ENCODE measurements around the gene DTX2.
"Not testable (repeated sequence)": the region's sequence is repeated elsewhere in the genome, so short reads cannot be mapped to it uniquely, and the experiment has no call there.

DNA sequence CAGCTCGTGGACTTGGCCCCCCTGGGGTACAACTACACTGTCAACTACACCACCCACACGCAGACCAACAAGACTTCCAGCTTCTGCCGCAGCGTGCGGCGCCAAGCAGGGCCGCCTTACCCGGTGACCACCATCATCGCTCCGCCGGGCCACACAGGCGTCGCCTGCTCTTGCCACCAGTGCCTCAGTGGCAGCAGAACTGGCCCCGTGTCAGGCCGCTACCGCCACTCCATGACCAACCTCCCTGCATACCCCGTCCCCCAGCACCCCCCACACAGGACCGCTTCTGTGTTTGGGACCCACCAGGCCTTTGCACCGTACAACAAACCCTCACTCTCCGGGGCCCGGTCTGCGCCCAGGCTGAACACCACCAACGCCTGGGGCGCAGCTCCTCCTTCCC lies 21.2 kb downstream of the DTX2 start:
- TF ChIP-seq, protein P1, sequence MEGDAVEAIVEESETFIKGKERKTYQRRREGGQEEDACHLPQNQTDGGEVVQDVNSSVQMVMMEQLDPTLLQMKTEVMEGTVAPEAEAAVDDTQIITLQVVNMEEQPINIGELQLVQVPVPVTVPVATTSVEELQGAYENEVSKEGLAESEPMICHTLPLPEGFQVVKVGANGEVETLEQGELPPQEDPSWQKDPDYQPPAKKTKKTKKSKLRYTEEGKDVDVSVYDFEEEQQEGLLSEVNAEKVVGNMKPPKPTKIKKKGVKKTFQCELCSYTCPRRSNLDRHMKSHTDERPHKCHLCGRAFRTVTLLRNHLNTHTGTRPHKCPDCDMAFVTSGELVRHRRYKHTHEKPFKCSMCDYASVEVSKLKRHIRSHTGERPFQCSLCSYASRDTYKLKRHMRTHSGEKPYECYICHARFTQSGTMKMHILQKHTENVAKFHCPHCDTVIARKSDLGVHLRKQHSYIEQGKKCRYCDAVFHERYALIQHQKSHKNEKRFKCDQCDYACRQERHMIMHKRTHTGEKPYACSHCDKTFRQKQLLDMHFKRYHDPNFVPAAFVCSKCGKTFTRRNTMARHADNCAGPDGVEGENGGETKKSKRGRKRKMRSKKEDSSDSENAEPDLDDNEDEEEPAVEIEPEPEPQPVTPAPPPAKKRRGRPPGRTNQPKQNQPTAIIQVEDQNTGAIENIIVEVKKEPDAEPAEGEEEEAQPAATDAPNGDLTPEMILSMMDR (IDR thresholded peaks at IDR 0.05; ENCODE audit: low read depth, low read length), result not testable (repeated sequence)
- TF ChIP-seq POLR2A (IDR thresholded peaks at IDR 0.05; ENCODE audit: extremely low read depth, insufficient read length); MYC (IDR thresholded peaks at IDR 0.05; ENCODE audit: low read depth, low read length); MAX (IDR thresholded peaks at IDR 0.05; ENCODE audit: low read depth, low read length): not testable (repeated sequence)
